Measurements from ENCODE around the gene KCNC2. TPM values are rescaled to one million over a fixed set of nuclear protein-coding genes. Genes with fewer than 3 reads are reported as not detected.

KCNC2 gene
- total RNA-seq, 1 donor: 0.43 TPM

GRCh38 chr12:75000120-75000519, 209.5 kb downstream of the KCNC2 start:
- H3K4me3 ChIP-seq (ENCODE audit: low read depth, low read length): no peak overlapping the region
- no peak for TF ChIP-seq CTCF (IDR thresholded peaks at IDR 0.05; ENCODE audit: insufficient read depth, low read depth, low read length)
- DNase-seq (ENCODE audit: low read depth): no peak

GRCh38 chr12:74999474-74999873, 210.2 kb downstream of the KCNC2 start:
- no peak overlapping the region for H3K4me3 ChIP-seq (ENCODE audit: low read depth, low read length)
- no peak for TF ChIP-seq CTCF (IDR thresholded peaks at IDR 0.05; ENCODE audit: insufficient read depth, low read depth, low read length)
- DNase-seq (ENCODE audit: low read depth): no peak

Other genes starting within 250 kb of the KCNC2 start
- 7.8 and 10.0 TPM in 2 replicates for gene CAPS2, start 120.5 kb upstream of the KCNC2 start, total RNA-seq
- not detected in 2 replicates for gene GLIPR1L1, start 124.8 kb upstream of the KCNC2 start, total RNA-seq
- 0.32 and 0.43 TPM in 2 replicates for gene GLIPR1L2, start 181.2 kb upstream of the KCNC2 start, total RNA-seq